RWPE2 (cell line): ENCODE results near the gene AKT1S1.

ENCODE experiments used
- ATAC-seq: fragments of 200-7000 bp; cut with Tn5 transposase; 3 replicates; pipeline ENCODE4 v1.9.1; 2021; ENCODE audit warnings: low read depth
- DNase-seq: peaks from one replicate; pipeline ENCODE4 v3.0.0-alpha.2; 2020; ENCODE audit warnings: low spot score
- H3K27ac ChIP-seq: fragments of 450-650 bp; 2 replicates; pipeline ENCODE4 v1.5.1; 2017; ENCODE audit warnings: mild to moderate bottlenecking; ENCODE audit not compliant: poor library complexity, severe bottlenecking
- H3K27me3 ChIP-seq: fragments of 250-450 bp; sonication (Bioruptor Pico); 2 replicates; pipeline ENCODE4 v1.5.1; 2021; ENCODE audit warnings: mild to moderate bottlenecking, moderate library complexity; ENCODE audit not compliant: insufficient read depth, poor library complexity, severe bottlenecking
- H3K36me3 ChIP-seq: fragments of 250-450 bp; sonication (Bioruptor Pico); 2 replicates; pipeline ENCODE4 v1.5.1; 2020; ENCODE audit warnings: low read depth, mild to moderate bottlenecking, moderate library complexity
- H3K4me1 ChIP-seq: fragments of 250-450 bp; sonication (Bioruptor Pico); 2 replicates; pipeline ENCODE4 v1.5.1; 2021; ENCODE audit warnings: mild to moderate bottlenecking, moderate library complexity; ENCODE audit not compliant: insufficient read depth, poor library complexity, severe bottlenecking
- H3K4me3 ChIP-seq: fragments of 250-450 bp; sonication (Bioruptor Pico); 2 replicates; pipeline ENCODE4 v1.5.1; 2021; ENCODE audit warnings: mild to moderate bottlenecking, moderate library complexity; ENCODE audit not compliant: severe bottlenecking
- H3K9me3 ChIP-seq: fragments of 250-450 bp; sonication (Bioruptor Pico); 2 replicates; pipeline ENCODE4 v1.5.1; 2021; ENCODE audit warnings: mild to moderate bottlenecking, moderate library complexity; ENCODE audit not compliant: severe bottlenecking
- CTCF ChIP-seq: fragments of 450-650 bp; IDR thresholded peaks from one replicate; pipeline ENCODE4 v1.5.1; 2017; ENCODE audit warnings: mild to moderate bottlenecking, moderate library complexity; ENCODE audit not compliant: poor library complexity, severe bottlenecking

Gene AKT1S1

GRCh38 chr19:49869009-49869483 is 8.1 kb downstream of the AKT1S1 start:
- DNase-seq = no peak
- ATAC-seq = peak; percentile 11
- H3K36me3 ChIP-seq = peaks cover 25% of the 10 kb centered on the region
- peak overlapping the region; percentile 83 for H3K27ac ChIP-seq
- no peak for TF ChIP-seq CTCF
- peak overlapping the region; percentile 32 for H3K4me3 ChIP-seq
- no peaks in the 10 kb centered on the region for H3K27me3 ChIP-seq
- H3K9me3 ChIP-seq = no peaks in the 10 kb centered on the region
- H3K4me1 ChIP-seq = peaks cover 15% of the 10 kb centered on the region

GRCh38 chr19:49866933-49867782 is 10.0 kb downstream of the AKT1S1 start, which contains the start of gene PNKP:
TSS of gene PNKP (minus strand) at chr19:49867576. CDS start at chr19:49867204, 372 bp downstream.
- Histone ChIP-seq H3K4me3 (peak within 1 kb of the TSS; percentile 91), H3K27ac (peak within 1 kb of the TSS; percentile 83), H3K27me3 (no peaks in the 10 kb centered on the region), H3K36me3 (peaks cover 37% of the 10 kb centered on the region), H3K4me1 (peaks cover 15% of the 10 kb centered on the region), H3K9me3 (no peaks in the 10 kb centered on the region)
- DNase-seq = peak; percentile 93
- peak; percentile 53 for ATAC-seq
- TF ChIP-seq CTCF = no peak

DNA sequence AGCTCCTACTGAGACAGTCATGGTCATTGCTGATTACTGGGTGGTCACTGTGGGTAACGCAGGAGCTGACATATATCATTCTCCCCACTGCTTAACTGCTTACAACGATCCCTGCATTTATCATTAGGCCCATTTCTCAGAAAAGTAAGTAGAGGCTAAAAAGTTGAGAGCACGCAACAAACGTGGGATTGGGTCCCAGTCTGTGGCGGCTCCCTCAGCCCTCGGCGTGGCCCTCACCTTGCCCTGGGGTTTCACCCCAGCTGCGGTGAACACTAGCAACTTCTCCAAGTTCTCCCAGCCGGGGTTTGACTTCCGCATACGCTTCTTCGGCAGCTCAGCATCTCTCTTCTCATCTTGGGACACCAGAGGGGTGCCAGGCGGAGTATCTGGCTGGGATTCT is 12.3 kb downstream of the AKT1S1 start:
- Histone ChIP-seq H3K4me3 (no peak overlapping the region), H3K9me3 (no peaks in the 10 kb centered on the region), H3K27ac (no peak overlapping the region), H3K27me3 (no peaks in the 10 kb centered on the region), H3K36me3 (peaks cover 50% of the 10 kb centered on the region), H3K4me1 (peaks cover 15% of the 10 kb centered on the region)
- ATAC-seq (no peak), DNase-seq (no peak)
- no peak for TF ChIP-seq CTCF

DNA sequence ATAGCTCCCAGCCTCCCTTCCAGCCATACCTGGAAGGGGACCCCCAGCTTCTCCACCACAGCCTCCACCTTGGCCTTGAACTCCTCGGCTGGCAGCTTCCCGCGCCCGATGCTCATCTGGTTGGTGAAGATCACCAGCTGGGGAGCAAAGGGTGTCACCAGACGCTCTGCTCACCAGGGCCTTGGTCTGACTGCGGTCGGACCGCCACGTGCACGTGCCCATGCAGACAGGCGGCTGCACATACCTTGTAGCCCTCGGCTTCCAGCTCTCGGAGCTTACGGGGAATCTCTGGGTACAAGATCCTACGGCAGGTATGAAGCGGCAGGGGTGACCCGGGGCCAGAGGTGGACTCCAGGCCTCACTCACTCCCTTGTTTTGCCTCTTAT is 13.2 kb downstream of the AKT1S1 start:
- no peak overlapping the region for H3K27ac ChIP-seq
- H3K36me3 ChIP-seq = peaks cover 59% of the 10 kb centered on the region
- H3K27me3 ChIP-seq = no peaks in the 10 kb centered on the region
- H3K4me1 ChIP-seq = peaks cover 15% of the 10 kb centered on the region
- no peak overlapping the region for H3K4me3 ChIP-seq
- no peak for ATAC-seq
- no peak for DNase-seq
- no peaks in the 10 kb centered on the region for H3K9me3 ChIP-seq
- TF ChIP-seq CTCF = no peak

- peaks cover 10% of the 10 kb centered on the region for H3K4me1 ChIP-seq
- no peak overlapping the region for H3K27ac ChIP-seq
- ATAC-seq (no peak), DNase-seq (no peak)
- H3K27me3 ChIP-seq = no peaks in the 10 kb centered on the region
- TF ChIP-seq CTCF = no peak
- peaks cover 64% of the 10 kb centered on the region for H3K36me3 ChIP-seq
- H3K9me3 ChIP-seq = no peaks in the 10 kb centered on the region
- no peak overlapping the region for H3K4me3 ChIP-seq
These were observed 13.8 kb downstream of the AKT1S1 start for GRCh38 chr19:49863254-49863934.
